ENCODE results near the gene GGNBP2.
"Not testable (repeated sequence)": the region's sequence is repeated elsewhere in the genome, so short reads cannot be mapped to it uniquely, and the experiment has no call there.

Gene GGNBP2

DNA sequence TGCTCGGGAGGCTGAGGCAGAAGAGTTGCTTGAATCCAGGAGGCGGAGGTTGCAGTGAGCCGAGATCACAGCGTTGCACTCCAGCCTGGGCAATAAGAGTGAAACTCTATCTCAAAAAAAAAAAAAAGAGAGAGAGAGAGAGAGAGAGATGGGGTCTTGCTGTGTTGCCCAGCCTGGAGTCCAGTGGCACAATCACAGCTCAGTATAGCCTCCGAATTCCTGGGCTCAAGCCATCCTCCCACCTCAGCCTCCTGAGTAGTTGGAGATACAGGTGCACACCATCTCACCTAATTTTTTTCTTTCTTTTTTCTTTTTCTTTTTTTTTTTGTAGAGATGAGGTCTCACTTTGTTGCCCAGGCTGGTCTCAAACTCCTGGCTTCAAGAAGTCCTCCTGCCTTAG is 60.3 kb downstream of the GGNBP2 start:
- not testable (repeated sequence) for DNase-seq

- no peak for DNase-seq
Observed at GRCh38 chr17:36608280-36608679, 63.6 kb downstream of the GGNBP2 start.

- DNase-seq: no peak
Observed at GRCh38 chr17:36608794-36609497, 64.2 kb downstream of the GGNBP2 start.

DNA sequence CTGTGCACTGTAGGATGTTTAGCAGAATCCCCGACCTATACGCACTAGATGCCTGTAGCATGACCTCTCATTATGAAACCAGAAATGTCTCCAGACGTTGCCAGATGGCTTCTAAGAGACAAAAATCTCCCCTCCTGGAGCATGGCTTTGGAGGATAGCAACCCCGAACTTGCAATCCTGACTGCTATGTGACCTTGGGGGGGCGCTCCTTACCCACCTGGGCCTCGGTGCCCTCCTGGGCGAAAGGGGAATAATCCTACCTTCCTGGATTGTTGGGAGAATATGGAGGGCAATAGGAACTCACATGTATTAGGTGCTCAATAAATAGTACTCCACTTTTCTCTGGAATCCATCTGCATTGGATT is 64.8 kb downstream of the GGNBP2 start:
- DNase-seq: no peak

- DNase-seq: no peak
Observed at GRCh38 chr17:36610474-36610873, 65.8 kb downstream of the GGNBP2 start.

GRCh38 chr17:36611345-36612072 is 66.8 kb downstream of the GGNBP2 start:
- no peak for DNase-seq

DNA sequence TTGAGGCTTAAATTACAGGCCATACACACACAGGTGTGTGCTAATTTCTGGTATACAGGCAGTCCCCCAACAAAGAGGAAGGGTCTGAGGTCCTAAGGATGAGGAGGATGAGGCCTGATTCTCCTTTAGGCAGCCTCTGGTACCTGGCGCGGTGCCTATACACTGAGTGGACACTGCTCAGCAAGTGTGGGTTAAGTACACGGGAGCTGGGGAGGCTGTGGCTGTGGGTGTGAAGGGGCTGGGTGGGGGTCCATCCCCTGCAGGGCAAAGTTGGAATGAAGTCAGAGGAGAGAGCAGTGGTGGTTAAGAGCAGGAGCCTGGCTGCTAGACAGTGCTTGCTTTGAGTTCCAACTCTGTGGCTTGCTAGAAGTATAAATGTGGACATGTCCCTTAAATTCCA is 67.6 kb downstream of the GGNBP2 start:
- no peak for DNase-seq

GRCh38 chr17:36613155-36613554 is 68.4 kb downstream of the GGNBP2 start:
- DNase-seq: no peak

DNA sequence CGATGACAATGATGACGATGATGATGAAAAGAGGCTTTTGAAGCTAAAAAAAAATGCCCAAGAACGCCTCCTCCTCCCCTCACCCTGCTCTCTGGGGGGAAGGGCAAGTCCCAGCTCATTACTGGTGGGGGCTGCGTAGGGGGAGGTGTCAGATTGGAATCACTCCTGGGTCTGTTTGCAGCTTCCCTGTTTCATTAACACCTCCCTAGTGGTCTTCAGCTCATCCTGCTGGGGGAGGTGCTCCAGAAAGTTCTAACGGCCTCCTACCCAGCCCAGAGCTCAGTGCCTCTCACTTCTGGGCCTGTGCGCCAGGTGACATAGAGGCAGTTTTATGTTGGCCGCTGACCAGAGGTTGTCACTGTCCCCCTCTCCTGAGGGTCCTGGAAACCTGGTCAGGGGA is 69.4 kb downstream of the GGNBP2 start:
- no peak for DNase-seq

DNA sequence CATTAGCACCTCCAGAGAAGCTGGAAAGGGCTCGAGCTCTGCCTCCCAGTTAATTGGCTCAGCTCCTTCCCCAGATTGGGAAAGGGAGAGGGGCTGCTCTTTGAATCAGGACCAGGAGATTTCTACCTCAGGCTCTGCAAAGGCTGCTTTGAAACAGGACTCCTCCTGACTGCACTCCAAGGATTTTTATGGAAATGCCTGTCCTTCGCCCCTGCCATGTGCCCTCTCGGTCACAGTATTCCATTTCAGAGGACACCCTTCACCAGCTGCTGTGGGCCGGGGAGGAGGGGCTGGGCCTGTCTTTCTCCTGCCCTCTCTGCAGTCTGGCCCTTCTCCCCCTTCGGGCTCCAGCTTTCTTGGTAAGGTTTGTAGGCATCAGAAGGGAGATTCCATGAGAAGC is 70.2 kb downstream of the GGNBP2 start:
- no peak for DNase-seq

DNA sequence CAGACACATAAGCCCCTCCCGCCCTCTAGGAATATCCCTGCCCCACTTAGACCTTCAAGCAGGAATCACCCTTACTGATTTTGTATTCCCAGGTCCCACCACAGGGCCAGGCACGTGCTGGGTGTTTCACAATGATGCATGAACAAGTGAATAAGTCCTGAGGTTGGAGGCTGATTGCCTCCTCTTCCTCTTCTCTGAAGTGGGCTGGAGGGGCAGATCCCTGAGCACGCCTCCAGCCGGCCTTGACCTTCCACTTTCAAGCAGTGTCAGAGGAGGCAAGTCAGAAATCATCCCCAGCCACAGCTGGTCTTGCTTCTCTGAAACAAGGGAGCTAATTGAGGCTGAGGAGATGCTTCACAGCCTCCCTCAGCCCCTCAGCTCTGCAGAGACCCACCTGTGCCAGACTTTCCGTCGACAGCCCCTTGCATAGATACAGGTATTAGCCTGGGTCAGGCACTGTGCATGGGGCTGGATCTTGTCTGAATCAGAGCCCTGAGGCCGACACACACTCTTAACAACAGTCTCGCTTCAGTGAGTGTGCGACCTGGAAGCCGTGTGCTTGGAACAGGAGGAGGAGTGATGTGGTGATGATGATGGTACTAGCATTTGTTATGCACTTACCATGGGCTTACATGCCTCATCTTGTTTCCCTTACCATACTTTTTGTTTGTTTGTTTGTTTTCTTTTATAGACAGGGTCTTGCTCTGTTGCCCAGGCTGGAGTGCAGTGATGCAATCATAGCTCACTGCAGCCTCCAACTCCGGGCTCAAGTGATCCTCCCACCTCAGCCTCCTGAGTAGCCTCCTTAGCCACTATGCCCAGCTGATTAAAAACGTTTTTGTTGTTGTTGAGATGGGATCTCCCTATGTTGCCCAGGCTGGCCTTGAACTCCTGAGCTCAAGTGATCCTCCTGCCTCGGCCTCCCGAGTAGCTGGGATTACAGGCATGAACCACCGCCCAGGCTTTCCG is 71.6 kb downstream of the GGNBP2 start:
- DNase-seq: no peak

- DNase-seq: no peak
Observed at GRCh38 chr17:36617773-36618172, 73.1 kb downstream of the GGNBP2 start.

GRCh38 chr17:36623281-36623680 is 78.6 kb downstream of the GGNBP2 start:
- DNase-seq: no peak

DNA sequence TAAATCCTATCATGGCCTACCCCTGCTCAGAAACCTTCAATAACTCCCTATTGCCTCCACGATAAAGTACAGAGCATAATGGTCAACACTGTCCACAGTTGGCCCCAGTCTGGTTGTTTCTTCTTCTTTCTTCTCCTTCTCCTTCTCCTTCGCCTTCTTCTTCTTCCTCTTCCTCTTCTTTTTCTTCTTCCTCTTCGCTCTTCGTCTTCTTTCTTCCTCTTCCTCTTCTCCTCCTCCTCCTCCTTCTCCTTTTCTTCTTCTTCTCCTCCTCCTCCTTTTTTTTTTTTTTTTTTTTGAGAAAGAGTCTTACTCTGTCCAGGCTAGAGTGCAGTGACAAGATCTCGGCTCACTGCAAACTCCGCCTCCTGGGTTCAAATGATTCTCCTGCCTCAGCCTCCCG is 80.5 kb downstream of the GGNBP2 start:
- no peak for DNase-seq

- DNase-seq: no peak
Observed at GRCh38 chr17:36627101-36627500, 82.4 kb downstream of the GGNBP2 start.

- no peak for DNase-seq
Observed at GRCh38 chr17:36628576-36628975, 83.9 kb downstream of the GGNBP2 start.

- peak; percentile 87 to 88 for DNase-seq
Observed at GRCh38 chr17:36629252-36629847, 84.6 kb downstream of the GGNBP2 start.

DNA sequence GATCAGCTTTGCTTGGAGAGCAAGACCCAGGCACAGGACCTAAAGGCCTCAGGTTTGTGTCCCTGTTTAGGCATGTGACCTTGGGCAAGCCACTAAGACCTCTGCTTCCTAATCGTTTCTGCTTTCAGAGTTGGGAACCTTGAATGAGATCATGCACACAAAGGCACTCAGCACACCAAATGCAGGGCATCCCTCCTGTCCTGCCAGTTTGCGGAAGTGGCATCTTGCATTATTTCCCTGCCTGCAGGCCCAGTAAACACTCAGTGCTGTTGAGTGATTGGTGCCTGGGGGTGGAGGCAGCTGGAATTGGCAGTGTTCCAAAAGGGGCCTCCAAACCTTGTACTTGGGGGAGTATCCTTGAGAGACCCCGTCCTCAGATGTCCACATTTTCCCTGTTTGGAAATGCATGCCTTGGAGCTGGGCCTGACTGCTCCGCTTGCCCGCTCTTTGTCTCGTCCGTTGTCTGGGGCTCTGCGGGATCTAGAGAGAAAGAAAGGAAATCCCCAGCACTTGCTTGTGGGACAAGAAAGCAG is 85.3 kb downstream of the GGNBP2 start:
- no peak for DNase-seq

GRCh38 chr17:36631022-36631421 is 86.3 kb downstream of the GGNBP2 start:
- DNase-seq: no peak

GRCh38 chr17:36632916-36633771 is 88.4 kb downstream of the GGNBP2 start:
- DNase-seq: no peak
